ENCODE data around the gene SYTL5. TPM values are rescaled to one million over a fixed set of nuclear protein-coding genes. Genes with fewer than 3 reads are reported as not detected.

SYTL5 gene
- total RNA-seq, 1 donor = not detected

DNA sequence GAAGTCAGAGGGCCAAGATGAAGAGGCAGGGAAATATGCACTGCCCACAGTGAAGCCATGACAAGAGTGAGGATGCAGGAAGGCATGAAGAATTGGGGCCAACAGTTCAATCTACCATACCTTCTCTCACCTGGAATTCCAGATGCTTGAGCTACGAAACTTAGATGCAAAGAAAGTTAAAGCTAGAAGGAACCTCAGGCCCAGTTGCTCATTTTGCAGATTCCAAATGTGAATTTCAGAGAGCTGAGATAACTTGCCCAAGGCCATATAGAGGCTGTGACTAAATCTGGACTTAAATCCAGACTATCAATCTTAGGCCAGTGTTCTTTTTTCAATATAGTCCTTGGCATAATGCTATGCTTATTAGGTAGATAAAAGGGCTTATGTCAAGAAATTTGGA, 121.6 kb downstream of the SYTL5 start:
- DNase-seq (ENCODE audit: low read depth in 2 of 3, low spot score in 2 of 3) = no peak

DNA sequence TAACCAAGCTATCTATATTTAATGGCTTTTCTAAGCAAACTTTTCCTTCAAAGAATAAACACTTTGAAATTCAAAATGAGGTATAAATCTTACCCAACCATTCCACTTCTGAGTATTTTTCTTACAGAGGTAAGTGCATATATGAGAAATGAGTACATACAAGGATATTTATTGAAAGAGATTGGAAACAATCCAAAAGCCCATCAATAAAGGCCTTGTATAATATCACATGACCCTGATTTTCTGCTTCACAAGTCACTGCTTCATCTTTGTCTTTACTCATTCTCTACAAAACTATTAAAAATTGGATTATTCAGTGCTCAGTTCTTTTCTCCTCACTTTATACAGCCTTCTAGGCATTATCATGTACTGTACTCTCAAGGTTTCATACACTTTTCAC, 123.0 kb downstream of the SYTL5 start:
- no peak for DNase-seq (ENCODE audit: low read depth in 2 of 3, low spot score in 2 of 3)

DNA sequence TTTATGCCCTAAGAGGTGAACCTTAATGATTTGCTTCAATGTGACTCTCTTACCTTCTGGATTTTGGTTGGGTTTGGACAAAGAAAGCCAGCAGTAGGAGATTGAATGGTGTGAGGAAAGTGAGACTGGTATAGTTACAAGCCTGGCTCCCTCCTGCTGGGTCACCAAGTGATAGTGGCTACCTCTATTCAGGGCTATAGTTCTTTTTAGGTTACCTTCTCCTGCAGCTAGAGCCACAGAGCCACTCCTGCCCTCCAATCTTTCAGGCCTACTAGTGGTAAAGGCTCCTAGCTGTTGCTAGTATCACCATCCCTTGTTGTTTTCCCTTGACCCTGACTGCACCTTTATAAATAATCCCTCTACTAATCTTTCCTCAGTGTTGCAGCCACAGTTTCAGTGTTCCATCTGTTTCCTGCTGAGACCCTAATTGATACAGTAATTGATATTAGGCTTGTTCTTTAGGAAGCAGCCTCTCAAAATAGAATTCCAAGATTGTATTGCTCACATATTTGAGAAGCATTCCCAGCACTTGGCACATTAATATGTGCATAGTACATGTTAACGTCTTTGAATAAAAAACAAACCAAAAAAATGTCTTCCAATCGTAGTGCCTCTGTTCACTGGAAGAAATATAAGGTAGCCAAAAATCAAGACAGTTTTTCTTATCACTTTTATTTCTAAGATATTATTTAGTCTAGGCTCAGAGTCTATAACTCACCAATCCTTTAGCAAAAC, 132.0 kb downstream of the SYTL5 start:
- no peak for DNase-seq (ENCODE audit: low read depth in 2 of 3, low spot score in 2 of 3)

DNA sequence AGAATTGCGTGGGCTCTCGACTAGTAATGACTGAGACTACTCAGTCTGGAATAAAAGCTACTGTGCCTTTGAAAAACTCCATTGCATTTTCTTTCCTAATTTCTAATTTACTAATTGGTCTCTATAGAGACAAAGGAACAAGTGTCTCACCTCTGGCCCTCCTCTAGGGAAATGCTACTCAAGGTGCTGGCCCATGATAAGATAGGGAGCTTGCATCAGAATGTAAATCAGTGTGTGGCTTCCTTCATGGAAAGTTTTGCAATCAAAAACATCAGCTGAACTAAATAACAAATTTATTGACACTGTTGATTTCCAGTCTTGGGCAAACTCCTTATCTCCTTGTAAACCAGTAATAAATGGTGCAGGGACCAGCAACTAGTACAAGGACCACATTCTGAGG, 132.5 kb downstream of the SYTL5 start:
- DNase-seq (ENCODE audit: low read depth in 2 of 3, low spot score in 2 of 3) = peak in 2 of 3 donors; percentile 3 to 10

- DNase-seq (ENCODE audit: low read depth in 2 of 3, low spot score in 2 of 3) = no peak
These were observed 136.3 kb downstream of the SYTL5 start for GRCh38 chrX:38142610-38143009.

DNA sequence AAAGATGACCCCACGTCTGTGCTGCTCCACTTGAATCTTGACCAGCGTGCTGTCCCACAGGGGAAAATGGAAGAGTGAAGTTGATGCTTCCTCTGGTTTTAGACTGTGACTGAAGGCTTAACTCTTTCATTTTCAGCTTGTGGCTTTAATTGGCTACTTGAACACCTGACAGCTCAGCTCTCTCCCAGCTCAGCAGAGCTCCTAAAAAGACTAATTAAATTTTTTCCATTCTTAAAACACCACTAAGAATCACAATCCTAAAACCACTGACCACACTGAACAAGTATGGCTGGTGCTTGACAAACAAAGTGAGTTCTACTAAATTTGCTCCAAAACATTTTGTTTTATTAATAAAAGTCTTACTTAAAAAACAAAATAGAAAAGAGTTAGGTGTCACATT, 142.7 kb downstream of the SYTL5 start:
- DNase-seq (ENCODE audit: low read depth in 2 of 3, low spot score in 2 of 3) = no peak

GRCh38 chrX:38150993-38151392, 144.6 kb downstream of the SYTL5 start:
- DNase-seq (ENCODE audit: low read depth in 2 of 3, low spot score in 2 of 3) = no peak

- no peak for DNase-seq (ENCODE audit: low read depth in 2 of 3, low spot score in 2 of 3)
These were observed 145.1 kb downstream of the SYTL5 start for GRCh38 chrX:38151441-38151840.

DNA sequence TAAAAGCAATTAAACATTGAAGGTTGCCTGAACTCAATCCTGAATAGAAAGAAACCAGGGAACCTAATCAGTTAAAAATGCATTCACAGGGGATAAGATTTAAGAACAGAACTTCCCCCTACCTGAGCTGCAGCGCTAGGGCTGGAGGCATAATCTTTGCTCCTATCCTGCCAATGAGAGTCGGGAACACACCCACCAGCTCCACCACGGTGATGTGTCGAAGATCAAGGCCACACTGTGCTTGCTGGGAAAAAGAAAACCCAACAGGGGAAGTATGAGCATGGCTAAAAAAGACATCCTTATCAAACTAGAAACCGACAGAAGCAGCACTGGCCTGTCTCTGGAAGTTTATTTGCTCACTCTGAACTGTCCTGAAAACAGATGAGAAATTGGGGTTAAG, 148.0 kb downstream of the SYTL5 start:
- DNase-seq (ENCODE audit: low read depth in 2 of 3, low spot score in 2 of 3) = no peak

DNA sequence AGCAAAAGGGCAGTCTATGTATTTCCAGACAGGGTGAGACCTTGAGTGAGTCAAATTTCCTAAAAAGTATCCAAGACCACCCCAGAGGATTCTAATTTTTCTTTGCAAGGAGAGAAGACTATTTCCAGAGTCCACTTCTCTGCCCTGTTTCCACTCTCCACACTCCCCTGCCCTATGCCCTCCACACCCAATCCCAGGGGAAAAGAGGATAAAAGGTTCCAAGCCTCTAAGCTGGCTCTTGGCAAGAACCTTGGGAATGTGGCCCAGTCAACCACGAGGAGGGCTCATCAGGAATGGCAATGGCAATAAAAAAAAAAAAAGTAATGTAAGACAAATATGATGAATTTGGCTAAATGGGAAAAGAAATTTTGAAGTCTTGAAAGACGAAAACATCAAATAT, 148.5 kb downstream of the SYTL5 start:
- DNase-seq (ENCODE audit: low read depth in 2 of 3, low spot score in 2 of 3) = no peak

- DNase-seq (ENCODE audit: low read depth in 2 of 3, low spot score in 2 of 3) = no peak
These were observed 150.5 kb downstream of the SYTL5 start for GRCh38 chrX:38156838-38157237.

- no peak for DNase-seq (ENCODE audit: low read depth in 2 of 3, low spot score in 2 of 3)
These were observed 156.8 kb downstream of the SYTL5 start for GRCh38 chrX:38163193-38163592.

DNA sequence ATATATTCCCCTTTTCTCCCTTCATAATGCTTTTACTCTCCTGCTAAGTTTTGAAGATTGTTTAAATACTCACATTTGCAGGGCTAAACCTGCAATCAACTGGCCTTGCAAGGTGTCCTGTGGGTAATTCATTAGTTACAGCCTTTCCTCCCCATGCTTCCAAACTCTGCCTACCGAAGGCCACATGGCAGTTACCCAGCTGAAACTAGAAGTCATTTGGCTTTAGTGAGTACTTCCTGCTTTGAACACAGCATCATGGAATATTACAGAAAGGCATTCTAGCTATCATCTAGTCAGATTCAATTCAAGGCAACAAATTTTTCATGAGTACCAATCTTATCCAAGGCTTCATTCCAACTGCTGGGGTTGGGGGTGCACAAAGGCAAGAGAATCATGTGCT, 158.7 kb downstream of the SYTL5 start:
- DNase-seq (ENCODE audit: low read depth in 2 of 3, low spot score in 2 of 3) = no peak

DNA sequence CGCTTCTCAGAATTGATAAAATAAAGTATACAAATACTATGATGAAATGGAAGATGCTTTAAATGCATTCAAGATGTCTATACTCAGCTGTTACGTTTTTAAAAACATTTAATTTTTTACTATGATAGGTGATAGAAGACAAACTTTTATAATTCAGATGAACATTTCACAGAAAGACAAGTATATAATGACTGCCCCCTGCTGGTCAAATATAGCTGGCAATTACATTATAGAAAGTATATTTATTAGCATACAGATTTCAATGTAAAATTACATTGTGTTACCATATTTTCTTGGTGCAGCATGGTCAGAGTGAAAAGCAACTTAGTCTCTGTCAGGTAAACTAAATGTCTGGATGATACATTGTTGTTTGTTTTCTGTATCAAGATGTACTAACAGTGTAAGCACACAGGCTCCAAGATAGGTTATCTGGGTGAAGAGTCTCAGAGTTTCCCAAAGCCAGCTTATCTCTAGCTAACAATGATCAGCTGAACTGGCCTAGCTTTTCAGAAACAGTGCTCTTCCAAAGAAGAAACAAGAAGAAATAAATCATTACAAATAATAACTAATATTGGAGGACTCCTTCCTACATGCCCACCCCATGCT, 160.2 kb downstream of the SYTL5 start:
- peak in 2 of 3 donors; percentile 13 to 38 for DNase-seq (ENCODE audit: low read depth in 2 of 3, low spot score in 2 of 3)

- DNase-seq (ENCODE audit: low read depth in 2 of 3, low spot score in 2 of 3) = no peak
These were observed 164.2 kb downstream of the SYTL5 start for GRCh38 chrX:38170556-38170955.

- DNase-seq (ENCODE audit: low read depth in 2 of 3, low spot score in 2 of 3) = no peak
These were observed 166.2 kb downstream of the SYTL5 start for GRCh38 chrX:38172596-38172995.

- DNase-seq (ENCODE audit: low read depth in 2 of 3, low spot score in 2 of 3) = peak in 1 of 3 donors; percentile 4
These were observed 168.8 kb downstream of the SYTL5 start for GRCh38 chrX:38175139-38175538.

GRCh38 chrX:38178396-38178795, 172.0 kb downstream of the SYTL5 start:
- DNase-seq (ENCODE audit: low read depth in 2 of 3, low spot score in 2 of 3) = no peak

Measured in hematopoietic multipotent progenitor cell (in vitro differentiated cells).